HepG2 (cell line): ENCODE data around the gene SH3BP2. TPM values are rescaled to one million over a fixed set of nuclear protein-coding genes. Genes with fewer than 3 reads are reported as not detected.

Experiments
- BHLHE40 ChIP-seq: IDR thresholded peaks from 2 replicates; pipeline ENCODE4 v1.6.1; 2011; ENCODE audit warnings: low read length, improper control_type of control experiment
- ETV6 ChIP-seq: sonication (generic); formaldehyde crosslinking; conservative IDR thresholded peaks from 2 replicates; pipeline ENCODE4 v1.4.0; 2020; ENCODE audit warnings: missing genetic modification reagents
- HNF4A ChIP-seq: sonication (generic); formaldehyde crosslinking; IDR thresholded peaks from 2 replicates; pipeline ENCODE4 v1.4.0; 2020; ENCODE audit warnings: missing genetic modification reagents
- MXI1 ChIP-seq: IDR thresholded peaks from 3 replicates; pipeline ENCODE4 v1.6.1; 2012; ENCODE audit warnings: low read depth, low read length, inconsistent platforms, borderline replicate concordance
- TBX2 ChIP-seq: sonication (generic); formaldehyde crosslinking; IDR thresholded peaks from 2 replicates; pipeline ENCODE4 v1.5.0; 2020; ENCODE audit warnings: missing genetic modification reagents, mild to moderate bottlenecking, borderline replicate concordance
- TGIF2 ChIP-seq: IDR thresholded peaks from 2 replicates; pipeline ENCODE4 v1.6.1; 2016; ENCODE audit warnings: control low read depth, missing compliant biosample characterization
- ZNF138 ChIP-seq: sonication (generic); formaldehyde crosslinking; IDR thresholded peaks from 2 replicates; pipeline ENCODE4 v1.5.0; 2020; ENCODE audit warnings: mild to moderate bottlenecking, low read depth, missing genetic modification reagents
- ZNF280D ChIP-seq: sonication (generic); formaldehyde crosslinking; IDR thresholded peaks from 2 replicates; pipeline ENCODE4 v1.5.1; 2020; ENCODE audit warnings: mild to moderate bottlenecking, missing genetic modification reagents
- ZNF776 ChIP-seq: sonication (generic); formaldehyde crosslinking; IDR thresholded peaks from 2 replicates; pipeline ENCODE4 v1.4.0; 2020; ENCODE audit warnings: mild to moderate bottlenecking, missing genetic modification reagents
- ZNF83 ChIP-seq: sonication (generic); formaldehyde crosslinking; IDR thresholded peaks from 2 replicates; pipeline ENCODE4 v1.4.0; 2020; ENCODE audit warnings: missing genetic modification reagents, mild to moderate bottlenecking, borderline replicate concordance
- ZSCAN31 ChIP-seq: sonication (generic); formaldehyde crosslinking; IDR thresholded peaks from 2 replicates; pipeline ENCODE4 v1.5.0; 2020; ENCODE audit warnings: low read depth, mild to moderate bottlenecking, missing genetic modification reagents
- polyA plus RNA-seq, 8 experiments: library from polyadenylated mRNA; depleted of rRNA in 3 of 8; stranded (reverse) in 7 of 8; unstranded in 1 of 8; fragments of >200 nt; fragmentation: Illumina TruSeq in 4 of 8; extraction: Trizol in 4 of 8; gene quantifications; 2 replicates each; pipeline versions ENCODE4 v1.2.1 to v1.2.3, GENCODE V29; 2011 to 2016; ENCODE audit warnings: low read depth in 4 of 8, missing spikeins in 1 of 8, mixed read lengths in 1 of 8; ENCODE audit not compliant: insufficient read depth in 1 of 8
- total RNA-seq, 5 experiments: library from RNA; depleted of rRNA; stranded (reverse); fragments of >200 nt; fragmentation: Illumina TruSeq; extraction: Trizol; gene quantifications; 2 replicates each; pipeline ENCODE4 v1.2.3, GENCODE V29; 2016; ENCODE audit warnings: low read depth in 1 of 5
- TF ChIP-seq, protein P1 (sequence below), 2 experiments: sonication (generic) in 1 of 2; formaldehyde crosslinking in 1 of 2; IDR thresholded peaks; 2 replicates each; pipeline versions ENCODE4 v1.5.1 to v1.6.1; 2011 to 2020; ENCODE audit warnings: borderline replicate concordance in 1 of 2, low read depth in 1 of 2, low read length in 1 of 2, mild to moderate bottlenecking in 1 of 2, missing genetic modification reagents in 1 of 2, moderate library complexity in 1 of 2
- TF ChIP-seq, protein P2 (sequence below): sonication (generic); formaldehyde crosslinking; IDR thresholded peaks from 2 replicates; pipeline ENCODE4 v1.5.1; 2020; ENCODE audit warnings: mild to moderate bottlenecking, missing genetic modification reagents, borderline replicate concordance

Gene SH3BP2
- total and polyA plus RNA-seq, 2 of the 13 experiments (the other 11 are each of a cell fraction or from before 2014, with no cell fraction given): 16.9 to 34.5 TPM

DNA sequence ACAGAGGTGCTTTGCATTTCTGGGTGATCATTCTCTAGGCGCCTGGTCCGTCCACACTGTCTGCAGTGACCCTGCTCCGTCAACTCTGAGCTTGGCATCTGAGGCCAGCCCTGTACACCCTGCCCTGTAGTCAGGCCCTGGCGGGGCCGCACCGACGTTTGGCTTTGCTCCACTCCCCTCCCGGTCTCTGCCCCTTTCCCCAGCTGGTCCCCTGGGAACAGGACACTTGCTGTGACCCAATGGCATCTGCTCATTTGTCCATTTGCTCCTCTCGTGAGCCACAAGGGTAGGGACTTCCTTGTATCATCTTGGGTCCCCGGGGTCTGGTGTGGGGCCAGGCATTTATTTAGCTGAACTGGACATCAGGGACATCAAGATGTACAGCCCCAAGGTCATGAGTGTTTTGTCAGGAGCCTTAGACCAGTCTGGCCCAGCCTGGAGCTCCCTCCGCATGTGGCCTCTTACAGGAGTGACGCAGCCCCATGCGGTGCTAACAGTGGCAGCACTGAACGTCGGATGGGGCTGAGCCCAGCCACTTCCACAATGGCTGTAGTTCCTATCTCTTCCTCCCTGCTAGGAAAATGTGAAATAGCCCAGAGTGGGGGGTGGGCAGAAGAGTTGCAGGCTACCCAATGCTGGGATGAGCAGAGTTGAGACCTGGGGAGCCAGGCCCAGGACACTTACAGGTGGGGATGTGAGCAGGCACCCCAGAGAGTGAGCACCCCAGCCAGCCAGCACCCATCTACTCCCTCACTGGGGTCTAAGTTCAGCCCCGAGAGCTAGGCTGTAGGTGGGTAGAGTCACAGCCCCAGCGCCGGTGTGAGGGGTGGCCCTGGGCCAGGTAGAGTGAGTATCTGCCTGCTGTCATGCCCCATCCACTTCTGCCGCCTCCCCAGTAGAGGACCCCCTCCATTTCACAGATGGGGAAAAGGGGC is 2.0 kb upstream of the SH3BP2 start (continued):
- TF ChIP-seq ZNF138 (CRISPR knock-in tag) (no peak), TBX2 (CRISPR knock-in tag) (no peak), ZSCAN31 (no peak), HNF4A (CRISPR knock-in tag) (no peak), BHLHE40 (no peak), ETV6 (CRISPR knock-in tag) (no peak), ZNF83 (no peak), ZNF776 (CRISPR knock-in tag) (0 out of 2 replicates have a peak, but pooled peaks have one; percentile 51), TGIF2 (CRISPR knock-in tag) (peak; percentile 98), MXI1 (peak; percentile 78; the same call in 2 of the 3 replicates), ZNF280D (0 out of 2 replicates have a peak, but pooled peaks have one; percentile 47)
- TF ChIP-seq, protein P1, sequence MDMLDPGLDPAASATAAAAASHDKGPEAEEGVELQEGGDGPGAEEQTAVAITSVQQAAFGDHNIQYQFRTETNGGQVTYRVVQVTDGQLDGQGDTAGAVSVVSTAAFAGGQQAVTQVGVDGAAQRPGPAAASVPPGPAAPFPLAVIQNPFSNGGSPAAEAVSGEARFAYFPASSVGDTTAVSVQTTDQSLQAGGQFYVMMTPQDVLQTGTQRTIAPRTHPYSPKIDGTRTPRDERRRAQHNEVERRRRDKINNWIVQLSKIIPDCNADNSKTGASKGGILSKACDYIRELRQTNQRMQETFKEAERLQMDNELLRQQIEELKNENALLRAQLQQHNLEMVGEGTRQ (IDR thresholded peaks at IDR 0.05; ENCODE audit: low read depth, low read length): no peak
- TF ChIP-seq, protein P1 (CRISPR knock-in tag; IDR thresholded peaks at IDR 0.05; ENCODE audit: borderline replicate concordance): no peak
- TF ChIP-seq, protein P2, sequence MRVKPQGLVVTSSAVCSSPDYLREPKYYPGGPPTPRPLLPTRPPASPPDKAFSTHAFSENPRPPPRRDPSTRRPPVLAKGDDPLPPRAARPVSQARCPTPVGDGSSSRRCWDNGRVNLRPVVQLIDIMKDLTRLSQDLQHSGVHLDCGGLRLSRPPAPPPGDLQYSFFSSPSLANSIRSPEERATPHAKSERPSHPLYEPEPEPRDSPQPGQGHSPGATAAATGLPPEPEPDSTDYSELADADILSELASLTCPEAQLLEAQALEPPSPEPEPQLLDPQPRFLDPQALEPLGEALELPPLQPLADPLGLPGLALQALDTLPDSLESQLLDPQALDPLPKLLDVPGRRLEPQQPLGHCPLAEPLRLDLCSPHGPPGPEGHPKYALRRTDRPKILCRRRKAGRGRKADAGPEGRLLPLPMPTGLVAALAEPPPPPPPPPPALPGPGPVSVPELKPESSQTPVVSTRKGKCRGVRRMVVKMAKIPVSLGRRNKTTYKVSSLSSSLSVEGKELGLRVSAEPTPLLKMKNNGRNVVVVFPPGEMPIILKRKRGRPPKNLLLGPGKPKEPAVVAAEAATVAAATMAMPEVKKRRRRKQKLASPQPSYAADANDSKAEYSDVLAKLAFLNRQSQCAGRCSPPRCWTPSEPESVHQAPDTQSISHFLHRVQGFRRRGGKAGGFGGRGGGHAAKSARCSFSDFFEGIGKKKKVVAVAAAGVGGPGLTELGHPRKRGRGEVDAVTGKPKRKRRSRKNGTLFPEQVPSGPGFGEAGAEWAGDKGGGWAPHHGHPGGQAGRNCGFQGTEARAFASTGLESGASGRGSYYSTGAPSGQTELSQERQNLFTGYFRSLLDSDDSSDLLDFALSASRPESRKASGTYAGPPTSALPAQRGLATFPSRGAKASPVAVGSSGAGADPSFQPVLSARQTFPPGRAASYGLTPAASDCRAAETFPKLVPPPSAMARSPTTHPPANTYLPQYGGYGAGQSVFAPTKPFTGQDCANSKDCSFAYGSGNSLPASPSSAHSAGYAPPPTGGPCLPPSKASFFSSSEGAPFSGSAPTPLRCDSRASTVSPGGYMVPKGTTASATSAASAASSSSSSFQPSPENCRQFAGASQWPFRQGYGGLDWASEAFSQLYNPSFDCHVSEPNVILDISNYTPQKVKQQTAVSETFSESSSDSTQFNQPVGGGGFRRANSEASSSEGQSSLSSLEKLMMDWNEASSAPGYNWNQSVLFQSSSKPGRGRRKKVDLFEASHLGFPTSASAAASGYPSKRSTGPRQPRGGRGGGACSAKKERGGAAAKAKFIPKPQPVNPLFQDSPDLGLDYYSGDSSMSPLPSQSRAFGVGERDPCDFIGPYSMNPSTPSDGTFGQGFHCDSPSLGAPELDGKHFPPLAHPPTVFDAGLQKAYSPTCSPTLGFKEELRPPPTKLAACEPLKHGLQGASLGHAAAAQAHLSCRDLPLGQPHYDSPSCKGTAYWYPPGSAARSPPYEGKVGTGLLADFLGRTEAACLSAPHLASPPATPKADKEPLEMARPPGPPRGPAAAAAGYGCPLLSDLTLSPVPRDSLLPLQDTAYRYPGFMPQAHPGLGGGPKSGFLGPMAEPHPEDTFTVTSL: no peak
- TF ChIP-seq, all 625 proteins: peak for 31
